Measurements from ENCODE around the gene LMCD1. TPM values are rescaled to one million over a fixed set of nuclear protein-coding genes. Genes with fewer than 3 reads are reported as not detected.

Gene LMCD1
- total RNA-seq, 1 experiment from 2014 or later = 46.0 TPM

DNA sequence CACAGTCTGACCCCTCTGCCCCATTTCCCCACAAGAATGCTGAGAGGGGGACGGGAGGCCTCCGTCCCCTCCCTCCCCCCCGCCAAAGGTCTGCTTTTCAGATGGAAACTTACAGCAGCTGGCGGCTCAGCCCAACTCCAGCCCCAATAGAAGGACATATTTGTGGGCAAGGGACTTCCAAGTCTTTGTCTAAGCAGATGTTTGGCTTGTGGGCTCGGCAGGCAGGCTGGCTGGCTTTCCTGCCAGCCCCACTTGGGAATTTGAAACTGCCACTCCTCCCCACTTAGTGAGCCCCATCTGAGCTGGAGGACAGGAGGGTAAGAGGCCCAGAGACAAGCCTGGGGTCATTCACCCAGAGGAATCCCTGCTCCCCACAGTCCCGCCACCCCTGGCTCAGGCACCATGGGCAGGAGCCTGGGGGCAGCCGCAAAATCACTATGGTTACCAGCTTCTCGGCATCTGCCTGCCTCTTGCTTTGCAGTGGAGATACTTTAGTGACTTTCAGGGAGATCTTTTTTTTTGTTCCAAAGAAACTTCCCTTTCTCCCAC lies 53.6 kb downstream of the LMCD1 start:
- BruUV-seq (replicated peaks) = no TSS peak
- H3K36me3 Mint-ChIP-seq (ENCODE audit: insufficient read depth, unreplicated experiment) = no peaks in the 10 kb centered on the region
- no peak for DNase-seq
- CTCF ChIA-PET = no interaction called here
- no peaks in the 10 kb centered on the region for H3K4me1 Mint-ChIP-seq (ENCODE audit: low read depth, unreplicated experiment)
- intact Hi-C loops (cut with micrococcal nuclease; ENCODE audit: unreplicated experiment) = no loop called here
- H3K27me3 Mint-ChIP-seq (ENCODE audit: unreplicated experiment) = no peaks in the 10 kb centered on the region
- H3K9me3 Mint-ChIP-seq (ENCODE audit: low read depth, unreplicated experiment) = no peaks in the 10 kb centered on the region
- TF ChIP-seq, protein P1, sequence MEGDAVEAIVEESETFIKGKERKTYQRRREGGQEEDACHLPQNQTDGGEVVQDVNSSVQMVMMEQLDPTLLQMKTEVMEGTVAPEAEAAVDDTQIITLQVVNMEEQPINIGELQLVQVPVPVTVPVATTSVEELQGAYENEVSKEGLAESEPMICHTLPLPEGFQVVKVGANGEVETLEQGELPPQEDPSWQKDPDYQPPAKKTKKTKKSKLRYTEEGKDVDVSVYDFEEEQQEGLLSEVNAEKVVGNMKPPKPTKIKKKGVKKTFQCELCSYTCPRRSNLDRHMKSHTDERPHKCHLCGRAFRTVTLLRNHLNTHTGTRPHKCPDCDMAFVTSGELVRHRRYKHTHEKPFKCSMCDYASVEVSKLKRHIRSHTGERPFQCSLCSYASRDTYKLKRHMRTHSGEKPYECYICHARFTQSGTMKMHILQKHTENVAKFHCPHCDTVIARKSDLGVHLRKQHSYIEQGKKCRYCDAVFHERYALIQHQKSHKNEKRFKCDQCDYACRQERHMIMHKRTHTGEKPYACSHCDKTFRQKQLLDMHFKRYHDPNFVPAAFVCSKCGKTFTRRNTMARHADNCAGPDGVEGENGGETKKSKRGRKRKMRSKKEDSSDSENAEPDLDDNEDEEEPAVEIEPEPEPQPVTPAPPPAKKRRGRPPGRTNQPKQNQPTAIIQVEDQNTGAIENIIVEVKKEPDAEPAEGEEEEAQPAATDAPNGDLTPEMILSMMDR (IDR thresholded peaks at IDR 0.05; ENCODE audit: unreplicated experiment) = no peak
- H3K27ac Mint-ChIP-seq (ENCODE audit: unreplicated experiment) = no peak overlapping the region
- no peak overlapping the region for H3K4me3 Mint-ChIP-seq (ENCODE audit: low read depth, unreplicated experiment)

DNA sequence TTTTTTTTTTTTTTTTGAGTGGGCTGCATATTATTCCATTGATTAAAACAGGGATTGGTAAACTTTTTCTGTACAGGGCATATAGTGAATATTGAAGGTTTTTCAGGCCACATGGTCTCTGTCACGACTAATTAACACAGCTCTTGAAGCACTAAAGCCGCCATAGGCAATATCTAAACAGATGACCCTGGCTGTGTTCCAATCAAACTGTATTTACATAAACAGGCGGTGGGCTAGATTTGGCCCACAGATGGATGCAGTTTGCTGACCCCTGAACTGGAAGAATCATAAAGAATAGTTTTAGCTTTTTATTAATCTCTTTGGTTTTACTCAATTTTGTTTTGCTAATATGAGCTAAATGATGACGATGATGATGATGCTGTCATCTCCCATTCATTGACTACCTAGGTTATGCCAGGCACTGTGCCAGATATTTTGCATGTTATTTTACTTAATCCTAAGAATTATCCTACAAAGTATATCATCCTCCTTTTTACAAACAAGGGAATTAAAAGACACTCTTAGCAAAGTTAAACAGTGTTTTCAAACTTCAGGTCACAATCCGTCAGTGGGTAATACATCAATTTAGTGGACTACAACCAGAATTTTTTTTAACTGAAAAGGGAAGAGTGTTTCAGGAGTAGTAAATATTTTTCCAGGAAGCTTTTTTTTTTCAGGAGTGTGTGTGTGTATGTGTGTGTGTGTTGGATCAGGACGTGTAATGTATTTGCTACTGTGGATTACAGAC lies 54.3 kb downstream of the LMCD1 start:
- no peak overlapping the region for H3K4me3 Mint-ChIP-seq (ENCODE audit: low read depth, unreplicated experiment)
- TF ChIP-seq, protein P1 (IDR thresholded peaks at IDR 0.05; ENCODE audit: unreplicated experiment) = no peak
- DNase-seq = no peak
- no peak overlapping the region for H3K27ac Mint-ChIP-seq (ENCODE audit: unreplicated experiment)
- no peaks in the 10 kb centered on the region for H3K4me1 Mint-ChIP-seq (ENCODE audit: low read depth, unreplicated experiment)
- intact Hi-C loops (cut with micrococcal nuclease; ENCODE audit: unreplicated experiment) = no loop called here
- no peaks in the 10 kb centered on the region for H3K36me3 Mint-ChIP-seq (ENCODE audit: insufficient read depth, unreplicated experiment)
- H3K9me3 Mint-ChIP-seq (ENCODE audit: low read depth, unreplicated experiment) = no peaks in the 10 kb centered on the region
- H3K27me3 Mint-ChIP-seq (ENCODE audit: unreplicated experiment) = no peaks in the 10 kb centered on the region
- CTCF ChIA-PET = no interaction called here
- no TSS peak for BruUV-seq (replicated peaks)

DNA sequence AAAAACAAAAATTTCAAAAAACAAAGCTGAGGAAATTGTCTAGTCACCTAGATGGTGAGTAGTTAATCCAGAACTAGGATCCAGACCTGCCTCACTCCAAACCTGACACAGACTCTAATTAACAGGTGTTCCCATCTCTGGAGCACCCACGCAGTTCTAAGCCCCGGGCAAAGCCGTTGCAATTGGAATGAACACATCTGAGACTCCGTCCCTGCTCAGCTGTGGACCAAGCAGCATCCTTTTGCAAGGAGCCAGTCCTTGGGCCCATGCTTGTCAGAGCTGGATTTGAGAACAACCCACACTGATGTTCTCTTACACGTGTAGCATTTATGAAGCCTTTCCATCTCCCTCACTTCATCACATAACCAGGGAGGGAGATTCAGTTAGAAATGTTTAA lies 54.8 kb downstream of the LMCD1 start:
- H3K27ac Mint-ChIP-seq (ENCODE audit: unreplicated experiment) = no peak overlapping the region
- TF ChIP-seq, protein P1 (IDR thresholded peaks at IDR 0.05; ENCODE audit: unreplicated experiment) = no peak
- DNase-seq = no peak
- CTCF ChIA-PET = no interaction called here
- H3K4me3 Mint-ChIP-seq (ENCODE audit: low read depth, unreplicated experiment) = no peak overlapping the region
- H3K27me3 Mint-ChIP-seq (ENCODE audit: unreplicated experiment) = no peaks in the 10 kb centered on the region
- H3K36me3 Mint-ChIP-seq (ENCODE audit: insufficient read depth, unreplicated experiment) = no peaks in the 10 kb centered on the region
- no peaks in the 10 kb centered on the region for H3K4me1 Mint-ChIP-seq (ENCODE audit: low read depth, unreplicated experiment)
- intact Hi-C loops (cut with micrococcal nuclease; ENCODE audit: unreplicated experiment) = no loop called here
- BruUV-seq (replicated peaks) = no TSS peak
- H3K9me3 Mint-ChIP-seq (ENCODE audit: low read depth, unreplicated experiment) = no peaks in the 10 kb centered on the region

DNA sequence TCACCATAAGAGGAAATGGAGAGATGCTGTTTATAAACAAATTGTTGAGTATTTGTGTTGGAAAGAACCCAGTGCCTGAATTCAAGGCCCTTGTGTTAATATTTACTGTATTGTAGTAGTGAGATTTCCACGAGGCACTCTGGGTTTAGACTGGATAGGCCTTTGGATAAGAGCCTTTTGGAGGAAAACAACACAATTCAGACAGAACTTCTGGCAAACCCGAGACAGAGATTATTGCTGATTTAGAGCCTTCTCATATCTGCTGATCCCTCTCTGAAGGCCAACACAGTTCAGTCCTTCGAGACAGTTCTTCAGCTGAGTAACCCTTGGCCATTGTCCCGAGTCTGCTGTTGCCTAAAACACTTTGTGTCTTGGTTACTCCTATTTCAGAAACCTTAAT lies 55.7 kb downstream of the LMCD1 start:
- Mint-ChIP-seq H3K27ac (ENCODE audit: unreplicated experiment) (no peak overlapping the region), H3K27me3 (ENCODE audit: unreplicated experiment) (no peaks in the 10 kb centered on the region), H3K36me3 (ENCODE audit: insufficient read depth, unreplicated experiment) (no peaks in the 10 kb centered on the region), H3K9me3 (ENCODE audit: low read depth, unreplicated experiment) (no peaks in the 10 kb centered on the region), H3K4me1 (ENCODE audit: low read depth, unreplicated experiment) (no peaks in the 10 kb centered on the region), H3K4me3 (ENCODE audit: low read depth, unreplicated experiment) (no peak overlapping the region)
- no peak for DNase-seq
- BruUV-seq (replicated peaks) = no TSS peak
- CTCF ChIA-PET = interaction anchor here (0.5 kb wide), 1 partner anchor 1692 kb away, joined by 3 read pairs; no protein-coding TSS in a partner anchor
- TF ChIP-seq, protein P1 (IDR thresholded peaks at IDR 0.05; ENCODE audit: unreplicated experiment) = no peak
- intact Hi-C loops (cut with micrococcal nuclease; ENCODE audit: unreplicated experiment) = no loop called here
